GM03348 (cell line): Measurements from ENCODE around the gene MGST2.
A peak's percentile ranks its signal among the peaks of the same experiment; 100 is the strongest.
"Not testable (repeated sequence)": the region's sequence is repeated elsewhere in the genome, so short reads cannot be mapped to it uniquely, and the experiment has no call there.

Experiments
- DNase-seq: peaks from one replicate; pipeline ENCODE4 v3.0.0; 2012; ENCODE audit warnings: low spot score

MGST2 gene

GRCh38 chr4:139665690-139666529, at the start of gene MGST2:
MGST2 (plus strand) TSS chr4:139665819; CDS start chr4:139666020, 201 bp downstream.
- peak; percentile 82 for DNase-seq

- peak; percentile 19 for DNase-seq
Observed at GRCh38 chr4:139617702-139618490, 47.7 kb upstream of the MGST2 start.

- DNase-seq, result peak; percentile 37
Observed at GRCh38 chr4:139619644-139620043, 46.0 kb upstream of the MGST2 start.

GRCh38 chr4:139622901-139623381, 42.7 kb upstream of the MGST2 start:
- no peak for DNase-seq

GRCh38 chr4:139624441-139625092, 41.1 kb upstream of the MGST2 start:
- no peak for DNase-seq

GRCh38 chr4:139625093-139625455, 40.5 kb upstream of the MGST2 start:
- no peak for DNase-seq

GRCh38 chr4:139625482-139625881, 40.1 kb upstream of the MGST2 start:
- DNase-seq, result no peak

- DNase-seq, result no peak
Observed at GRCh38 chr4:139628184-139629012, 37.2 kb upstream of the MGST2 start.

GRCh38 chr4:139629436-139630125, 36.0 kb upstream of the MGST2 start:
- DNase-seq, result no peak

GRCh38 chr4:139630126-139630495, 35.5 kb upstream of the MGST2 start:
- DNase-seq, result no peak

GRCh38 chr4:139630991-139631390, 34.6 kb upstream of the MGST2 start:
- no peak for DNase-seq

GRCh38 chr4:139631791-139632190, 33.8 kb upstream of the MGST2 start:
- DNase-seq, result no peak

GRCh38 chr4:139632739-139633138, 32.9 kb upstream of the MGST2 start:
- DNase-seq, result not testable (repeated sequence)

- DNase-seq, result no peak
Observed at GRCh38 chr4:139633195-139633594, 32.4 kb upstream of the MGST2 start.

GRCh38 chr4:139633661-139634060, 32.0 kb upstream of the MGST2 start:
- peak; percentile 44 for DNase-seq

- DNase-seq, result no peak
Observed at GRCh38 chr4:139635966-139636365, 29.7 kb upstream of the MGST2 start.

- DNase-seq, result not testable (repeated sequence)
Observed at GRCh38 chr4:139638306-139638705, 27.3 kb upstream of the MGST2 start.

- DNase-seq, result no peak
Observed at GRCh38 chr4:139639654-139640053, 26.0 kb upstream of the MGST2 start.

GRCh38 chr4:139641218-139641617, 24.4 kb upstream of the MGST2 start:
- peak; percentile 63 for DNase-seq

GRCh38 chr4:139642364-139642763, 23.3 kb upstream of the MGST2 start:
- peak; percentile 60 for DNase-seq
